SIG-M5 treated with dmso at 0.1 percent for 504 hours (cell line): ENCODE results near the gene TFDP1.

Experiments
- DNase-seq: peaks from one replicate; lab custom pipeline; 2025; ENCODE audit not compliant: unreplicated experiment; lab: John Stamatoyannopoulos, UW

The TFDP1 gene

DNA sequence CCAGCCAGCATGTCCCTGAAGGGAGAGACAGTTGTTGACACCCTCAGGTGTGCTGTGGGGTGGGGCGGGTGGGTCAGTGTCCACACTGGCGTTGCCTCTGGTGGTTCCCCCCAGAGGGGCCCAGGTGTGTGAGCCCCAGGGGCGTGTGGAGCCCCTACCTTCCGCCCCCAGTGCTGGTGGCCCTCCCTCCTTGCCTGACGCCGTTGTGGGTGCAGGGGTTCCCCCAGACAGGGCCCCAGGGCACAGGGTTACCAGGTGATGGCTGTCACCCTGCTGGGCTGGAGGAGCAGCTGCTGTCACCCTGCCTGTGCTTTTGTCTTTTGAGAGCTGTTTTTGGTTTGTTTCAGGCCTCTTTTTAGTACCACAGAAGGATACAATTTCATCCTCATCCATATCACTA is 46.3 kb downstream of the TFDP1 start:
- DNase-seq, result no peak

DNA sequence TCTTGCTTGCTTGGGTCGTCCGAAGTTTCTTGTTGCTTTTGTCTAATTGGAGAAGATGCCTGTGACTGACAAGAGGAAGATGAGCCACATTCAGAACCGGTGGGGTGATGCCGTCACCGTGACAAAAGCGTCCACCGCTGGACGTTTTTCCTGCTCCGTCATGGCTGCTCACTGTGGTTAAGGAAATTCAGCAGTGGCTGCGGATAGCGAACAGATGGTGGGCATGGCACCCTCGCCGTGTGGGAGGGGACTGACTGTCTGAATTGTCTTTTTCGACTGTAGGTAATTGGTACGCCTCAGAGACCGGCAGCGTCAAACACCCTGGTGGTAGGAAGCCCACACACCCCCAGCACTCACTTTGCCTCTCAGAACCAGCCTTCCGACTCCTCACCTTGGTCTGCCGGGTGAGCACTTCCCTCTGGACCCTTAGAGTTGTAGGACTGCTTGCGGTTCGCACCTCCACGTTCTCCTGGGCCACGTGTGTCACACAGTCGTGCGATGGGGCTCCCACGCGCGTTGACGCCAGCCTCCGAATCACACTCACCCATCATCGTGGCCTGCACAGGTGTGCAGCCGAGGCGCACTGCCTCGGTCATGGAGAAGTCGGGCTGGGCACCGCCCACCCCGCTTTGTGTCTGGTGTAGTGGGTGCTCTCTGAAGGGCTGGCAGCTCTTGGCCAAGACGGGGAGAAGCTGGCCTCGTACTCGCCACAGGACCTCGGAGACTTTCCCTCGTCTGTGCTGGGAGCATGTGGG is 47.0 kb downstream of the TFDP1 start:
- DNase-seq, result no peak

DNA sequence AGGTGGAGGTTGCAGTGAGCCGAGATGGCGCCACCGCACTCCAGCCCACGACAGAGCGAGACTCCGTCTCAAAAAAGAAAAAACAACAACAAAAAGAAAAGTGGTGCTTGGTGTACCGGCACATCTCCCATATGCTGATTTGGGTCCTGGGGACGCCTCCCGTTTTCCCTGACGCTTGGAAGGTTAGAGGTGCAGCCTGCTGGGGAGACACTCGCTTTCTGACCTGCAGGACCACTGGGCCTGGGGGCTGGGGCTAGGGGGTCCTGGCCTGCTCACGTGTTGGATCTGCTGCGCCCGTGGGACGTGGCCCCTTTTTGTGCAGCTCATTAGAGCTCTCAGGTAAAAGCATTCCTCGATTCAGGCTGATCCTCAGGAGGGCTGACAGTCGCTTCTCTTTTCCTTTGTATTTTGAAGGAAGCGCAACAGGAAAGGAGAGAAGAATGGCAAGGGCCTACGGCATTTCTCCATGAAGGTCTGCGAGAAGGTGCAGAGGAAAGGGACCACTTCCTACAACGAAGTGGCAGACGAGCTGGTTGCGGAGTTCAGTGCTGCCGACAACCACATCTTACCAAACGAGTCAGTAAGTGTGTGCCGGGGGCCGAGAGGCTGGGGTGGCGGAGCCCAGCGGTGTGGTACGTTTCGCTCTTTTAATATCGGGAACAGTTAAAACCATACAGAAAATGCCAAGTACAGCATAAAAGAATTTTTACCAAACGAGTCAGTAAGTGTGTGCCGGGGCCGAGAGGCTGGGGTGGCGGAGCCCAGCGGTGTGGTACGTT is 48.3 kb downstream of the TFDP1 start:
- DNase-seq, result no peak

DNA sequence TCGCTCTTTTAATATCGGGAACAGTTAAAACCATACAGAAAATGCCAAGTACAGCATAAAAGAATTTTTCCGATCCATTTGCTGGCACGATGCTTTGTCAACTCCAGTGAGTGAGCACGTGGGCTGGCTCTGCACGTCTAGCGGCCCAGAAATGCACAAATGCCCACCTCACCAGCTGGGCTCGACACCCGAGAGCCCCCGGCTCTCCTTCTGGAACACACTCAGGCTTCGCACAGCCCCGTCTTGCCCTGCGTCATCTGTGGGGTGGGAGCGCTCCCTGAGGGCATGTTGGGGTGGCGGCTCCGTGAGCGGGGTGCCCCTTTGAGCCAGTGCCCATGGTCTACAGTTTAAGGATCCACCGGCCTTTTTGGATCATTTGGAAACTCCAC is 48.9 kb downstream of the TFDP1 start:
- DNase-seq, result no peak

DNA sequence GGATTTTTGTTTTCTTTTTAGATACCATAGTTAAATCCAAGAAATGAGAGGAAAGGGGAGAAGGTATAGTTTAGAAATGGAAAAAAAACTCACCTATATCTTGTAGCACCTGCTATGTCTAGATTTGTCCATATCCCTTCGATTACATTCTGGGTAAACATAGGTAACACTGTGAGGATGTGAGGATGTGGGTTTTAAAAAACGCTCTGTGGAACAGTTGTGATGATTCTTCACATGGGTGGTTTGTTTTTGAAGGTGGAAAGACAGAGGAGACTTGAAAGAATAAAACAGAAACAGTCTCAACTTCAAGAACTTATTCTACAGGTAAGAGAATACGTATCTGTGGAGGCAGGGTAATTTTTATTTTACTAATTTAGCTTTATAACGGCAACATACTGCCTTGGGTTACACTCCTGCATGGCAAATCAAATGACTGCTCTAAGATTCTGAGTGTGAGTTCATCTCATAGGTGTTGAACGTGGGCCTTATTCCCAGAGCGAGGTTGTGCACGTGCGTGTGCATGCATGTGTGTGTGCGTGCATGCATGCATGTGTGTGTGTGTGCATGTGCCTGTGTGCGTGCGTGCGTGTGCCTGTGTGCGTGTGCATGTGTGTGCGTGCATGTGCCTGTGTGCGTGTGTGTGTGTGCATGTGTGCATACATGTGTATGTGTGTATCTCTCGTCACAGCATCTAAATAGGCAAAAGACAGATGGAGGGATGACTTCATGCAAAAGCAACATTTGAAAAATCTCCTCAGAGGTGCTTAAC is 49.9 kb downstream of the TFDP1 start:
- DNase-seq, result no peak

DNA sequence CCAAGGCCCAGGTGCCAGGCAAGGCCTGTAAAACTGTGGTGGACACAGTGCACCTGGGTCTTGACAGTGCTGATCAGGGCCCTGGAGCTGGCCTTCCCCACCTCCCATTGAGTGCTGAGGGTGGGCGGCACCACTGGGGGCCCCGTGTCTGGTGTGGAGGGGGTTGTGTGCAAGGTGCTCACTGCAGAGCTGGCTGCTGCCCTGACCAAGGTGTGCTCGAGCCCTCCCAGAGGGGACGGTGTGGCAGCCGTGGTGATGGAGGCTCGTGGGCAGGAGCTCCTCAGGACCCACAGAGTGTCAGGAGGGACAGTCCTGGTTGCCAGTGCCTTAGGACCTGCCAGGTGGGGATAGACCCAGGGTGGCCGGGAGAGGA is 50.5 kb downstream of the TFDP1 start:
- no peak for DNase-seq

DNA sequence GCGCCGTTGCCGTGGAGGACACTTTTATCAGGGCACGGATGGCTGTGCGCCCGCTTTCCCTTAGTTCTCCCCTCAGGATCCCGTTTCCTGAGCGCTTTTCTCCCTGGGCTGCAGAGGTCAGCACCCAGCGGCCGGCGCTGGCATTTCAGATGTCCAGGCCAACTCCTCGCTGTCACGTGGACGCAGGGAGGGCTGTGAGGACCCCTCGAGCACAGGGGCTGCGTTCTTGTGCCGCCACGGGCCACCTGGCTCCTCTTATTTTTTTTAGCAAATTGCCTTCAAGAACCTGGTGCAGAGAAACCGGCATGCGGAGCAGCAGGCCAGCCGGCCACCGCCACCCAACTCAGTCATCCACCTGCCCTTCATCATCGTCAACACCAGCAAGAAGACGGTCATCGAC is 51.2 kb downstream of the TFDP1 start:
- DNase-seq, result no peak

DNA sequence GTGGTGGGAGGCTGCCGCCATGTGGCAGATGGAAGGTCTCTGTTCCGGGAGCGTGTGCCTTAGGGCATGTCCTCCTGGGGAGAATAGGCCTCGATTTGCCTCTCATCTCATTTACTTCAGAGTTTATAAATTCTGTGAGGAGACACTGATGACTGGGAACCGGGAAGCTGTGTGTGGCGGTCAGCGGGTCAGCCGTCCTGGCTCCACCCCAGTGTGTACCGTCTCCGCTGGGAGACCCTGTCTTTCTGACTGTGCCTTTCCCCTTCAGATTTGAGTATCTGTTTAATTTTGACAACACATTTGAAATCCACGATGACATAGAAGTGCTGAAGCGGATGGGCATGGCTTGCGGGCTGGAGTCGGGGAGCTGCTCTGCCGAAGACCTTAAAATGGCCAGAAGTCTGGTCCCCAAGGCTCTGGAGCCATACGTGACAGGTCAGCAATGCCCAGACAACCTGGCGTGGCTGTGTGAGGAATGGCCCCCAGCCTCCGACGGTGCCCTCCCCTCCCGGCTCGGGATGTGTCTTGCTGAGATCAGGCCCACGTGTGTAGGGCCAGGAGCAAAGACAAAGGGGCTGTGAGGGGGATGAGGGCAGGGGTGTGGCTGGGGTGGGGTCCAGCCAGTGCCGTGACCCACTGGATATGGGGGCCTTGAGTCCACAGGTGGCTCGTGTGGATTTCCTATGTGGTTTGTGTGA is 51.9 kb downstream of the TFDP1 start:
- no peak for DNase-seq

DNA sequence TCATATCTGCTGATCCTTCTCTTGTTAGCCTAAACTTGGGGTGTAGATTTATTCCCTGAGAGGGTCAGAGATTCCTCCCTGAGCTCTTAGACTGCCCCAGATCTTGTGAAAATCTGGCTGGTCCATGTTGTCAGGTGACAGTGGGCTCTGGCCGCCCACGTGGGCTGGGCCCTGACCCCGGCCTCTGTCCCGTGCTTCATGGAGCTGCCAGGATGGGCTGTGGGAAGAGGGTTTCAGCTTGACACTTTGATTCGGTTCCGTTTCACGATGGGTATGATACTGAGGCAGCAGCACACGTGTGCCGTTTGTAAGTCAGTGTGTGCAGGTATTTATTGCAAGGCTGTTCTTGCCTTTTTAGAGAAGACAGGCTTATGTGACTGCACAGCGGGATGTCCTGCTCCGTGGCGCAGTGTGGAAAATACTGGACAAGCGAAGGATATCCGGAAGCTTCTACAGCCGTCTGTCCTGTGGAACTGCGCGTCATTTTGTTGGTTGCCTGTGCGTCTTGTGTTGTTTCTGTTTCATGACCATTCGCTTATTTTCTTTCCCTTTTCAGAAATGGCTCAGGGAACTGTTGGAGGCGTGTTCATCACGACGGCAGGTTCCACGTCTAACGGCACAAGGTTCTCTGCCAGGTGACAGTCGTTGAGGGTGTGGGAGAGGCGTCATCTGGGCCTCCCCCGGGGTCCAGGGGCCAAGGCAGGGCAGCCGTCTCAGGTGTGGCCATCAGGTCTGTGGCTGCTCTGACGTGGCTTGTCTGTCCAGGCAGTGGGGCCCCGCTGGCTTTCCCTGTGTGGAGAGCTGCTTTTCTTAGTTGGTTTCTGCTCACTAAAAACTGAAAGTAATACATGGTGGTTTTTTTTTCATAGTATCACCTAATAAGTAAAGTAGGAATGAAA is 53.0 kb downstream of the TFDP1 start:
- DNase-seq, result no peak

DNA sequence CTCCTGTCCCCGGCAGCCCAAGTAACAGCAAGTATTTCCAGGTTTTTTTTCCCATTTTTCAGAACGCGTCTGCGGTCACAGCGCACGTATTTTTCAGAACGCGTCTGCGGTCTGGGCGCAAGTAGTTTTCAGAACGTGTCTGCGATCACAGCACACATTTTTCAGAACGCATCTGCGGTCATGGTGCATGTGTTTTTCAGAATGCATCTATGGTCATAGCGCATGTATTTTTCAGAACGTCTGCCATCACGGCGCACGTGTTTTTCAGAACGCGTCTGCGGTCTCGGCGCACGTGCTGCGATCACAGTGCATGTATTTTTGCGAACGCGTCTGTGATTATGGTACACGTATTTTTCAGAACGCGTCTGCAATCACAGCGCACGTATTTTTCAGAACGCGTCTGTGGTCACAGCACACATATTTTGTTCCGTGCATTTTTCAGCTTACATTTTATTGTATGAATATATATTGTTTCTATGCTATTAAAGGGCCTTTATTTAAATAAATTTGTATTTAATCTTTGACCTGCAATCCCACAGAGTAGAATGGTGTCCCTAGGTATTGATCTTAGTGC is 53.7 kb downstream of the TFDP1 start:
- DNase-seq, result no peak

DNA sequence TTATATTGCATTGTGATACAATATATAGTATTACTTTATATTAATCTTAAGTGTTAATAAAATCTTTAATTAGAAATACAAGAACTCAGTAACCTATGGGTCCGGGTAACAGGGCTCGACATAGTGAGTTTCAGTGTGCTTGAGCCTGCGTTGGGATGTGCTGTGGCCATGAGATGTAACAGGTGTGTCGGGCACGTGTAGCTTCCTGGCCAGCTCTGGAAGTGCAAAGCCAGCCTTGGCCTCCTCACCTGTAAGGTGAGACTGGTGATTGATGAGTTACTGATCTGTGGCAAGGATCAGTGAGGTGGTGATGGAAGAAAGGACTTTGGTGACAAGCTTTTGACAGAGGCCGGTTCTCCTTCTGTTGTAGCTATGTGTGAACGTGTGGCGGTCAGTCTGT is 54.3 kb downstream of the TFDP1 start:
- no peak for DNase-seq

DNA sequence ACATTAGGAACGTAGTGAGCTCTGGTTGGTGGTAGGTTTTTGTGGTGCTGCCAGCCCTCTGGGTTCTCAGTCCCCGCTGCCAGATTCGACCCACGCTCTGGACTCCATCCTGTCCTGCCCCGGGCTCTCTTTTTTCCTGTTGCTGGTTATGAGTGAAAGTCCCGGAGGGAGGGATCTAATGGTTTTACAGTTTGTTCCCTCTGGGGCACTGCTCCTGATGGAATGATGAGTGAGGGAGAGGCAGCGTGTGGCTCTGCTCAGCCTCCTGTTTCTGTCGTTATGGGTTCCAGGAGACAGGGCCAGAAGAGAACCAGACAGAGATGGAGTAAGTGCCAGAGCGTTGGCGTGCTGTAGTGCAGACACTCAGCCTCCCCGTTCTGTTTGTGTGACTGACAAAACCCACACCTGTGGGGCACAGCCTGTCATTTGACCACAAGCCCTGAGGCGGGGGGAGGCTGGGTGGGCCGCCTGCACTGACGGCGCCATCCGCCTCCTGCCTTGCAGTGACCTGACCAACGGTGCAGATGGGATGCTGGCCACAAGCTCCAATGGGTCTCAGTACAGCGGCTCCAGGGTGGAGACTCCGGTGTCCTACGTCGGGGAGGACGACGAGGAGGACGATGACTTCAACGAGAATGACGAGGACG is 55.2 kb downstream of the TFDP1 start:
- no peak for DNase-seq

DNA sequence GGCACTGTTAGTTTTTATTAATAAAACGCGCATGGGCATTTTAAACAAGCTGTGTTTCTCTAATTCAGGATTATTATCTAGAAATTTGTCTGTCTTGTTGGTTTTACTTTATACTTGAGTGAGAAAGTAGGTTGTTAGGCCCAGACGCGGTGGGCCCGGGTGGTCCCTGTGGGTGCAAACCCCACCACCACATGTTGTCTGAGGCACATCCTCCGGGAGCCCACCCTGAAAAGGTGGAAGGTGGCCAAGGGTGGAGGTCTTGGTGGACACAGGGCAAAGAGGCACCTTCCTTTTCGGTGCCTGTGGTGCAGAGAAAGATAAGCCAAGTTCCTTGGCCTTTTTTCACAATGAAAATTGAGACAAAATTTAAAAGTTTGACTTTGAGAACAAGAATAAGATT is 56.9 kb downstream of the TFDP1 start:
- no peak for DNase-seq

DNA sequence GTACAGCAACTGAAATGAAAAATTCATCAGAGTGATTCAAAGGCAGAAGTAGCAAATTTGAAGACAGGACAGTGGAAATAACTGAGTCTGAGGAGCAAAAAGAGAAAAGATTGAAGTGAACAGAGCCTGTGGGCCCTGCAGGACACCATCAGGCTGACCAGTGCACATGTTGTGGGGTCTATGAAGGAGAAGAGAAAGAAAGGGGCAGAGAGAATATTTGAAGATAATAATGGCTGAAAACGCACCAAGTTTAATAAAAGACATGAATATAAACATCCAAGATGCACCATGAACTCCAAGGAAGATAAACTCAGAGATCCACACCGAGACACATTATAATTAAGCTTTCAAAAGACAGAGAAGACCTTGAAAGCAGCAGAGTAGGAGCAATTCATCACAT is 58.0 kb downstream of the TFDP1 start:
- DNase-seq, result no peak

DNA sequence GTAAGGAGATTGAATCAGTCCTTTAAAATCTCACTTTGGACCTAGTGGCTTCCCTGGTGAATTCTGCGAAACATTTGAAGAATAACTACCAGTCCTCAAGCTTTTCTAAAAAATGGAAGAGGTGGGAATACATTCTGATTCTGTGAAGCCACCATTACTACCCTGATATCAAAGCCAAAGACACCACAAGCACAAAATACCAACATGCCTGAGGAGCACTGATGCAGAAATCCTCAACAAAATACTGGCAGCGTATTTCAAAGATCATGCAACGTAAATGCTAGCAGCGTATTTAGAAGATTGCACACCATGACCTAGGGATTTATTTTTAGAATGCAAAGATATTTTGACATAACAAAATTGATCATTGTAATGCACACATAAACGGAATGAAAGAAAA is 59.0 kb downstream of the TFDP1 start:
- DNase-seq, result no peak

DNA sequence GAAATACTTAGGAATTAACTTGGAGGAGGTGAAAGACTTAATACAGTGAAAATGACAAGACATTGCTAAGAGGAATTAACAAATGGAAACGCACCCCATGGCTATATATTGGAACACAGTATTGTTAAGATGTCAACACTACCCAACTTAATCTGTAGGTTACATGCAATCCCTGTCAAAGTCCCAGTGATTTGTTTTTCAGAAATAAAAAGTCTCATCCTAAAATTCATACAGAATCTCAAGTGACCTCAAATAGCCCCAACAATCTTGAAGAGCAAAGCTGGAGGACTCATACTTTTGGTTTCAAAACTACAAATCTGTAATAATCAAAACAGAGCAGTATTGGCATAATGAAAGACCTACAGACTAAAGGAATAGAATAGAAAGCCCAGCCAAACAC is 60.2 kb downstream of the TFDP1 start:
- no peak for DNase-seq

DNA sequence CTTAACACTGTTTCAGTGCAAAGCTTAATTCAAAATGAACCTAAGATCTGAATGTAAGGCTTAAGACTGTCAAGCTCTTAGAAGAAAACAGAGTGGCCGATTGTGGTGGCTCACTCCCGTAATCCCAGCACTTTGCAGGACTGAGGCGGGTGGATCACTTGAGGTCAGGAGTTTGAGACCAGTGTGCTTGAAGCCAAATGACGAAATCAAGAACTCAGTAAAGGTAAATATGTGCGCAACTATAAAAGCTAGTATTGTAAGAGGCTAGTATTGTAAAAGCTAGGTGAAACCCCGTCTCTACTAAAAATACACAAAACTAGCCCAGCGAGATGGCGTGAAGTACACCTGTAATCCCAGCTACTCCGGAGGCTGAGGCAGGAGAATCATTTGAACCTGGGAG is 60.8 kb downstream of the TFDP1 start:
- no peak for DNase-seq

DNA sequence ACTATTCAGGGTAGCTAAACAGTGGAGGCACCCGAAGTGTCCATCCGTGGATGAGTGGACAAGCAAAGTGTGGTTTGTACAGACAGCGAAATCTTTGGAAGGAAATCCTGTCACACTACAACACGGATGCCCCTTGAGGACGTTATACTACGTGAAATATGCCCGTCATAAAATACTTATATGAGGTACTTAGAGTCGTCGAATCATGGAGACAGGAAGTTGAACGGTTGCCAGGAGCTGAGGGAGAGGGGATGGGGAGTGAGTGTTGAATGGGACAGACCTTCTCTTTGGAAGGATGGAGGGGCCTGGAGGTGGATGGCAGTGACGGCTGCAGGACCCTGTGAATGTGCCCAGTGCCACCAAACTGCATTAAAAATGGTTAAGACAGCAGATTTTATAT is 61.8 kb downstream of the TFDP1 start:
- DNase-seq, result no peak

DNA sequence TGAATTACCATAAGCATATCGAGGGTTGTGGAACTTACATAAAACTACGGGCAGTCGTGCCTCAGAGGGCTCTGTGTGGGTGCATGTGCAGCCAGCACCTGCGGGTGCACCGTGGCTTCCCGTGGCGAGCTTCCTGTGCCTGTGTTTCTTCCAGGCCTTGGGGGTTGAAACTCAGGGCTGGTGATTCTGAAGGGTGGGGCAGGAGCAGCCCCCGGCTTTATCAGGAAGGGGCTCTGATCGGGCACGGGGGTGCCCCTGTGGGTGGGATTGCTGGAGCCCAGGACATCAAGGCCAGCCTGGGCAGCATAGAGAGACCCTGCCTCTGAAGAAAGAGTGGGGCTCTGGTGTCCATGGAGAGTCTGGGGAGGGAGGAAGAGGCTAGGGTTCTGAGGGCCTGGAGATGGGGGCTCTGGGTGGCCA is 62.4 kb downstream of the TFDP1 start:
- DNase-seq, result no peak
